ENCODE results near the gene ATP8A1. TPM values are rescaled to one million over a fixed set of nuclear protein-coding genes. Genes with fewer than 3 reads are reported as not detected.

Gene ATP8A1
- total and polyA plus RNA-seq, 12 donors = 14.4 to 58.3 (median 27.7) TPM

DNA sequence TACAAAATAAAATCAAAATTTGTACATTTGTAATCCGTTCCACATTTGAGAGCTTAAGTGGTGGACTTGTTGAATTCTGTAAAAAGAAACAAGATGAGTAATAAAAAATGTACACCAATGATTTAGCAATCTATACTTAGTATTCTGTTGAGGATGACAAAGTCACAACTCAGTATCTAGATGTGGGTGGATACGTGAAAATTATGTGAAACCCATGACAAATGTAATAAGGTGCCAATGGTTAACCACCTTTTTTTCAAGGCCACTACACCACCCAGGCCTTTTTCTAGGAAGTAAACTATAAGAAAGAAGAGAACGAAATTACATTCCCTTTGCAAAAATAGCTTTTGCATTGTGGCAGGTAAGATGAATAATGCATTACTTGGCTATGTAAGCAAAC lies 77.0 kb downstream of the ATP8A1 start:
- intact Hi-C loops (cut with DNase I) = no loop called here
- Histone ChIP-seq H3K4me1 (replicated peaks in 1 of 2) (no peaks in the 10 kb centered on the region), H3K9me3 (replicated peaks in 1 of 3) (no peaks in the 10 kb centered on the region), H3K36me3 (replicated peaks in 1 of 2) (no peaks in the 10 kb centered on the region), H3K4me3 (no peak overlapping the region), H3K27me3 (no peaks in the 10 kb centered on the region), H3K27ac (no peak overlapping the region)
- 89 to 94% (median 91%) methylated on average over 3 of the region's 3 CpGs for WGBS, 4 donors
- no peak for DNase-seq
- no peak for TF ChIP-seq POLR2A (IDR thresholded peaks at IDR 0.05)
- TF ChIP-seq, protein P1, sequence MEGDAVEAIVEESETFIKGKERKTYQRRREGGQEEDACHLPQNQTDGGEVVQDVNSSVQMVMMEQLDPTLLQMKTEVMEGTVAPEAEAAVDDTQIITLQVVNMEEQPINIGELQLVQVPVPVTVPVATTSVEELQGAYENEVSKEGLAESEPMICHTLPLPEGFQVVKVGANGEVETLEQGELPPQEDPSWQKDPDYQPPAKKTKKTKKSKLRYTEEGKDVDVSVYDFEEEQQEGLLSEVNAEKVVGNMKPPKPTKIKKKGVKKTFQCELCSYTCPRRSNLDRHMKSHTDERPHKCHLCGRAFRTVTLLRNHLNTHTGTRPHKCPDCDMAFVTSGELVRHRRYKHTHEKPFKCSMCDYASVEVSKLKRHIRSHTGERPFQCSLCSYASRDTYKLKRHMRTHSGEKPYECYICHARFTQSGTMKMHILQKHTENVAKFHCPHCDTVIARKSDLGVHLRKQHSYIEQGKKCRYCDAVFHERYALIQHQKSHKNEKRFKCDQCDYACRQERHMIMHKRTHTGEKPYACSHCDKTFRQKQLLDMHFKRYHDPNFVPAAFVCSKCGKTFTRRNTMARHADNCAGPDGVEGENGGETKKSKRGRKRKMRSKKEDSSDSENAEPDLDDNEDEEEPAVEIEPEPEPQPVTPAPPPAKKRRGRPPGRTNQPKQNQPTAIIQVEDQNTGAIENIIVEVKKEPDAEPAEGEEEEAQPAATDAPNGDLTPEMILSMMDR (IDR thresholded peaks at IDR 0.05) = no peak

DNA sequence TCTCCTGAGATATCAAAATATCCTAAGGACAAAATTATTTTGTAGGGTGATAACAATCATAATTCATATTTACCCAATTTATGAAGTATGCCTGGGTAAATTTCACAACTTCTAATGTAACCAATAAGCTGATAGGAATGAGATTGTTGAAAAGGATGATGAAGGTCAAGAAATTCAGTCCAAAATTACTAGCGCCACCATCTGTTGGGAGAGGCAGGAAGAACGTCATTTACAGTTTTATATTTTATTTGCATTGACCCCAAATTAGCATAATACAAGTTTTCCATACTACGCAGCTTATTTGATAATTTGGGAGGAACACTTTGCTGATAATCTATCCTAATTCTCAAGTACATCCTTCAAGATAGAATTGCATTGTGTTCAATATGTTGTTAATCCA lies 78.7 kb downstream of the ATP8A1 start:
- H3K27me3 ChIP-seq = no peaks in the 10 kb centered on the region
- TF ChIP-seq, protein P1 (IDR thresholded peaks at IDR 0.05) = no peak
- TF ChIP-seq POLR2A (IDR thresholded peaks at IDR 0.05) = no peak
- intact Hi-C loops (cut with DNase I) = no loop called here
- H3K36me3 ChIP-seq (replicated peaks in 1 of 2) = no peaks in the 10 kb centered on the region
- H3K4me3 ChIP-seq = no peak overlapping the region
- H3K9me3 ChIP-seq (replicated peaks in 1 of 3) = no peaks in the 10 kb centered on the region
- WGBS, 4 donors = 93 to 94% (median 94%) methylated on average over 3 of the region's 3 CpGs
- H3K27ac ChIP-seq = no peak overlapping the region
- DNase-seq = no peak
- no peaks in the 10 kb centered on the region for H3K4me1 ChIP-seq (replicated peaks in 1 of 2)

DNA sequence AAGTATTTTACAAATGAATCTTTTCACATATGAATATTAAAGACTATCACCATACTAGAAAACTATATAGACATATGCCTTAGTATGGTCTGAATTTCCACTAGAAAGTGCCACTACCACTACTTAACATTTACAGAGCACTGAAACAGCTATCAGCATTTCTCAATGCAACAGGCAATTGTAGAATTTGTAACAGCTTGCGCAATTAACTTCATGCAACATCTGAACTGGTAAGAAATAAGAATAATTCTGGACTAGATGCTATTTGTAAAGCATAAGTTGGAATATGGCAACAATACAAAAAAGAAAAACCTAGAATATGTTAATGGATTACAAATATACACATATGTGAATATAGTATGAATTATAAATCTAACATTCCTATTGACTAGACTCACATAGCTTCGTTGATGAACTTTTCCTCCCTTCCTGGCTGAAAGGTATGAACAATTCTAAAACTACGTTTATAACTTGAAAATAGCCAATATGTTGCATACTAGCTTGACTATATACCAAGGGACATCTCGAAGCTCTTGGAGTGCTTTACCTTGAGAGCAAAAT lies 82.0 kb downstream of the ATP8A1 start:
- H3K9me3 ChIP-seq (replicated peaks in 1 of 3) = no peaks in the 10 kb centered on the region
- H3K4me3 ChIP-seq = no peak overlapping the region
- H3K27ac ChIP-seq = no peak overlapping the region
- intact Hi-C loops (cut with DNase I) = loop anchor here in 1 of 2 donors (5.0 kb wide), 1 partner anchor 182 kb away; no protein-coding TSS in a partner anchor
- no peaks in the 10 kb centered on the region for H3K36me3 ChIP-seq (replicated peaks in 1 of 2)
- TF ChIP-seq POLR2A (IDR thresholded peaks at IDR 0.05) = no peak
- TF ChIP-seq, protein P1 (IDR thresholded peaks at IDR 0.05) = no peak
- 91 to 94% (median 93%) methylated on average over 4 of the region's 4 CpGs for WGBS, 4 donors
- no peak for DNase-seq
- H3K4me1 ChIP-seq (replicated peaks in 1 of 2) = peaks cover 0 to 4% of the 10 kb centered on the region in 2 donors
- H3K27me3 ChIP-seq = no peaks in the 10 kb centered on the region

DNA sequence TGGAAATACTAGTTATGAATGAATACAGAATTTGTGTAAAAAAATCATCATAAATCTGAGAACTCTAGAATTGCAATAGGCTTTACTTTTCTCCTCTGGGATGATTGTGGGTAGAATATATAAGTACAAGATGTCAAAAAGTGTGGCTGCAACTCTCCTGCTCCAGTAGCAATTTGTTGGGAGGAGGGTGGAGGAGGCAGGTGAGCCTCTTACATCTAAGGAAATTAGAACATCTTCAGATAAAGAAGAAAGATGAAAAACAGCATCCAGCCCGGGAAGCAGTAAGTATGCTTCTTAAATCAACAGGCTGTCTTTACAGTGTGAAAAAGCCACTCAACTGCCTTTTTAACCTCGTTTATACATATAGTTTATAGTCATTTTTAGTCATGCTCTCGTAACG lies 83.7 kb downstream of the ATP8A1 start:
- Histone ChIP-seq H3K27me3 (no peaks in the 10 kb centered on the region), H3K4me3 (no peak overlapping the region), H3K9me3 (replicated peaks in 1 of 3) (no peaks in the 10 kb centered on the region), H3K27ac (no peak overlapping the region), H3K4me1 (replicated peaks in 1 of 2) (peaks cover 0 to 12% of the 10 kb centered on the region in 2 donors), H3K36me3 (replicated peaks in 1 of 2) (no peaks in the 10 kb centered on the region)
- no peak for DNase-seq
- TF ChIP-seq, protein P1 (IDR thresholded peaks at IDR 0.05) = no peak
- intact Hi-C loops (cut with DNase I) = loop anchor here in 1 of 2 donors (5.0 kb wide), 1 partner anchor 184 kb away; no protein-coding TSS in a partner anchor
- 84 to 91% (median 89%) methylated on average over 4 of the region's 4 CpGs for whole genome bisulfite sequencing, 4 donors

Measured in adrenal gland (tissue), 12 donors.